Stimulated activated CD8-positive, alpha-beta memory T cell treated with anti-CD3 and anti-CD28 coated beads, Interleukin-4, amount 100 ng/mL, for 4 hours (primary cell): ENCODE results near the gene NGF.
"Not testable (repeated sequence)": the region's sequence is repeated elsewhere in the genome, so short reads cannot be mapped to it uniquely, and the experiment has no call there.

Source experiments
- DNase-seq, 2 donors: peaks; one replicate each; pipeline ENCODE4 v3.0.0-alpha.2; 2020; ENCODE audit warnings: low read depth in 2 of 2, low spot score in 1 of 2

The NGF gene

GRCh38 chr1:115310581-115311473 is 27.2 kb downstream of the NGF start:
- DNase-seq = no peak

- DNase-seq = not testable (repeated sequence)
These were observed 28.5 kb downstream of the NGF start for GRCh38 chr1:115309504-115309903.

- no peak for DNase-seq
These were observed 29.1 kb downstream of the NGF start for GRCh38 chr1:115308969-115309368.

GRCh38 chr1:115307661-115308060 is 30.4 kb downstream of the NGF start:
- DNase-seq = no peak

GRCh38 chr1:115306146-115306545 is 31.9 kb downstream of the NGF start:
- DNase-seq = no peak

GRCh38 chr1:115303364-115303763 is 34.7 kb downstream of the NGF start:
- no peak for DNase-seq

GRCh38 chr1:115302390-115302961 is 35.6 kb downstream of the NGF start:
- DNase-seq = no peak

- no peak for DNase-seq
These were observed 36.5 kb downstream of the NGF start for GRCh38 chr1:115301438-115302020.

- DNase-seq = no peak
These were observed 37.8 kb downstream of the NGF start for GRCh38 chr1:115300087-115300876.

- no peak for DNase-seq
These were observed 38.8 kb downstream of the NGF start for GRCh38 chr1:115299266-115299665.

- no peak for DNase-seq
These were observed 41.1 kb downstream of the NGF start for GRCh38 chr1:115296981-115297380.

- no peak for DNase-seq
These were observed 41.9 kb downstream of the NGF start for GRCh38 chr1:115295904-115296696.

GRCh38 chr1:115293899-115294298 is 44.1 kb downstream of the NGF start:
- DNase-seq = no peak

GRCh38 chr1:115293006-115293405 is 45.0 kb downstream of the NGF start:
- no peak for DNase-seq

- DNase-seq = no peak
These were observed 46.3 kb downstream of the NGF start for GRCh38 chr1:115291741-115292140.

- no peak for DNase-seq
These were observed 48.1 kb downstream of the NGF start for GRCh38 chr1:115289940-115290339.

GRCh38 chr1:115288591-115289198 is 49.4 kb downstream of the NGF start:
- no peak for DNase-seq

GRCh38 chr1:115286431-115287205 is 51.4 kb downstream of the NGF start:
- DNase-seq = no peak

- no peak for DNase-seq
These were observed 53.8 kb downstream of the NGF start for GRCh38 chr1:115284209-115284608.
